A673 (cell line): ENCODE measurements around the gene CASKIN1. TPM values are rescaled to one million over a fixed set of nuclear protein-coding genes. Genes with fewer than 3 reads are reported as not detected.
"Not testable (repeated sequence)": the region's sequence is repeated elsewhere in the genome, so short reads cannot be mapped to it uniquely, and the experiment has no call there.

ENCODE experiments used
- BruUV-seq: library from RNA; stranded (reverse); fragments of 400-500 nt; replicated peaks from 2 replicates; lab custom pipeline; 2021; lab: Mats Ljungman, UMichigan
- CTCF ChIA-PET: fragments of 300-600 bp; sonication (Branson Sonifier 250); formaldehyde crosslinking; loops from one replicate; lab custom pipeline; 2022; ENCODE audit warnings: antibody characterized with exemption; lab: Charles Lee
- POLR2A ChIA-PET: fragments of 300-600 bp; sonication (Branson Sonifier 250); formaldehyde crosslinking; loops from one replicate; lab custom pipeline; 2022; ENCODE audit warnings: antibody characterized with exemption; ENCODE audit not compliant: low non-redundant PET; lab: Charles Lee
- DNase-seq: peaks from one replicate; pipeline ENCODE4 v3.0.0-alpha.2; 2015; ENCODE audit warnings: low spot score
- H3K27ac ChIP-seq: fragments of 200-600 bp; sonication (generic); 2 replicates; pipeline ENCODE4 v1.5.1; 2016; ENCODE audit warnings: mixed run types, low read depth, mild to moderate bottlenecking, mixed read lengths, antibody characterized with exemption, low read length; ENCODE audit not compliant: poor library complexity, severe bottlenecking
- H3K27me3 ChIP-seq: fragments of 200-600 bp; sonication (generic); replicated peaks from 2 replicates; pipeline ENCODE4 v1.6.1; 2017; ENCODE audit warnings: mixed run types, low read depth, mild to moderate bottlenecking, mixed read lengths, antibody characterized with exemption, low read length; ENCODE audit not compliant: insufficient read depth, poor library complexity
- H3K36me3 ChIP-seq: fragments of 200-600 bp; sonication (generic); 2 replicates; pipeline ENCODE4 v1.6.1; 2016; ENCODE audit warnings: mixed run types, mild to moderate bottlenecking, mixed read lengths, antibody characterized with exemption, low read length; ENCODE audit not compliant: insufficient read depth, poor library complexity, severe bottlenecking
- H3K4me1 ChIP-seq: fragments of 200-600 bp; sonication (generic); 2 replicates; pipeline ENCODE4 v1.6.1; 2017; ENCODE audit warnings: mixed run types, mild to moderate bottlenecking, mixed read lengths, antibody characterized with exemption, low read length; ENCODE audit not compliant: insufficient read depth, poor library complexity, severe bottlenecking
- H3K4me3 ChIP-seq: fragments of 200-600 bp; sonication (generic); 2 replicates; pipeline ENCODE4 v1.5.1; 2016; ENCODE audit warnings: low read depth, mixed run types, mild to moderate bottlenecking, mixed read lengths, low read length; ENCODE audit not compliant: poor library complexity, severe bottlenecking
- H3K9me3 ChIP-seq: fragments of 200-600 bp; sonication (generic); 2 replicates; pipeline ENCODE4 v1.6.1; 2016; ENCODE audit warnings: mixed run types, low read depth, mild to moderate bottlenecking, mixed read lengths, antibody characterized with exemption, low read length; ENCODE audit not compliant: poor library complexity, severe bottlenecking
- intact Hi-C: fragments of 100-400 bp; cut with micrococcal nuclease; formaldehyde crosslinking; loops from one replicate; pipeline ENCODE4 v1.10.0; 2022; ENCODE audit not compliant: unreplicated experiment
- microRNA-seq: library from miRNA; unstranded; fragments of <30 nt; microRNA quantifications from one replicate; pipeline ENCODE4 v1.2.0, GENCODE V29; 2021
- total RNA-seq: library from RNA; stranded (reverse); gene quantifications from 2 replicates; pipeline ENCODE4 v1.2.3, GENCODE V29; 2021

CASKIN1 gene
- total RNA-seq, 1 experiment from 2014 or later = 1.1 TPM

- H3K36me3 ChIP-seq, H3K4me3 ChIP-seq, BruUV-seq, DNase-seq, intact Hi-C loops, H3K9me3 ChIP-seq, POLR2A ChIA-PET, CTCF ChIA-PET, H3K27me3 ChIP-seq, H3K27ac ChIP-seq: not testable (repeated sequence)
- H3K4me1 ChIP-seq = peaks cover 22% of the 10 kb centered on the region
Measured at GRCh38 chr16:2129890-2130447, 66.4 kb downstream of the CASKIN1 start.

DNA sequence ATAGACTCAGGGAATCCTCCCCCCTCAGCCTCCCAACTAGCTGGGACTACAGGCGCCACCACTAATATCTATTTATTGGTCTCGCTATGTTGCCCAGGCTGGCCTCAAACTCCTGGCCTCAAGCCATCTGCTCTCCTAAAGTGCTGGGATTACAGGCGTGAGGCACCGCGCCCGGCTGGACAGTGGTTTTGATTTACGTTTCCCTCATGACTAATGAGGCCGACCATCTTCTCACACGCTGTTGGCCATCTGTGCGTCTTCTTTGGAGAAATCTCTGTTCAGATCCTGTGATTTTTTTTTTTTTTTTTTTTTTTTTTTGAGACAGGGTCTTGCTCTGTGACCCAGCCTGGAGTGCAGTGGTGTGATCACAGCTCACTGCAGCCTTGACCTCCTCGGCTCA is 67.2 kb downstream of the CASKIN1 start:
- POLR2A ChIA-PET, H3K27me3 ChIP-seq, BruUV-seq, H3K4me3 ChIP-seq, DNase-seq, CTCF ChIA-PET, H3K9me3 ChIP-seq, intact Hi-C loops, H3K36me3 ChIP-seq: not testable (repeated sequence)
- Histone ChIP-seq H3K4me1 (peaks cover 29% of the 10 kb centered on the region), H3K27ac (peak overlapping the region; percentile 82)

DNA sequence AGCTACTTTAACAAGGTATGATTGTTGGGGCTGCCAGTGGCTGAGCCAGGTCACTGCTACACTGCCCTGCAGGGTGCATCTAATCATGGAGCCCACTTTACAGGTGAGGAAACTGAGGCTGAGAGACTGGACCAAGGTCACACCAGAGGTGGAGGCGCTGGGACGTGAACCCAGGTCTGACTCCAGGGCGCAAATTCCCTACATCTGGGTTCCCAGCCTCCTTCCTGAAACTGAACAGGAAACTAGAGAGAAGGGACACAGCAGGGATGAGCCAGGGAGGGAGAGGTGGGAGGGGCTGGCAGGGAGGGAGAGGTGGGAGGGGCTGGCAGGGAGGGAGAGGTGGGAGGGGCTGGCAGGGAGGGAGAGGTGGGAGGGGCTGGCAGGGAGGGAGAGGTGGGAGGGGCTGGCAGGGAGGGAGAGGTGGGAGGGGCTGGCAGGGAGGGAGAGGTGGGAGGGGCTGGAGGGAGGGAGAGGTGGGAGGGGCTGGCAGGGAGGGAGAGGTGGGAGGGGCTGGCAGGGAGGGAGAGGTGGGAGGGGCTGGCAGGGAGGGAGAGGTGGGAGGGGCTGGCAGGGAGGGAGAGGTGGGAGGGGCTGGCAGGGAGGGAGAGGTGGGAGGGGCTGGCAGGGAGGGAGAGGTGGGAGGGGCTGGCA is 68.7 kb downstream of the CASKIN1 start:
- H3K9me3 ChIP-seq, CTCF ChIA-PET, BruUV-seq, POLR2A ChIA-PET, H3K27me3 ChIP-seq, H3K4me3 ChIP-seq, intact Hi-C loops, H3K36me3 ChIP-seq: not testable (repeated sequence)
- Histone ChIP-seq H3K27ac (peak overlapping the region; percentile 90), H3K4me1 (peaks cover 31% of the 10 kb centered on the region)
- DNase-seq = peak; percentile 76

Small RNA genes within 50 kb of the gene (microRNA-seq; reads per million reads assigned to microRNA genes)
- gene MIR3180-5 (not detected), gene MIR4516 (not detected)

Other genes starting within 250 kb of the CASKIN1 start
- not detected in 2 replicates for gene RPL3L, start 241.9 kb downstream of the CASKIN1 start, total RNA-seq
- gene NDUFB10, start 237.1 kb downstream of the CASKIN1 start, total RNA-seq = 178 and 210 TPM in 2 replicates
- 3,326 and 3,385 TPM in 2 replicates for gene RPS2, start 231.8 kb downstream of the CASKIN1 start, total RNA-seq
- not detected in 2 replicates for gene RNF151, start 229.7 kb downstream of the CASKIN1 start, total RNA-seq
- 58.4 and 64.1 TPM in 2 replicates for gene TBL3, start 224.6 kb downstream of the CASKIN1 start, total RNA-seq
- gene NOXO1, start 215.1 kb downstream of the CASKIN1 start, total RNA-seq = 0.90 and 1.2 TPM in 2 replicates
- 26.2 and 27.4 TPM in 2 replicates for gene GFER, start 212.4 kb downstream of the CASKIN1 start, total RNA-seq
- gene SYNGR3, start 206.6 kb downstream of the CASKIN1 start, total RNA-seq = 1.4 and 2.3 TPM in 2 replicates
- gene ZNF598, start 186.8 kb downstream of the CASKIN1 start, total RNA-seq = 68.0 and 75.8 TPM in 2 replicates
- 96.5 and 105 TPM in 2 replicates for gene NPW, start 176.8 kb downstream of the CASKIN1 start, total RNA-seq
- 19.5 and 26.4 TPM in 2 replicates for gene NHERF2, start 169.7 kb downstream of the CASKIN1 start, total RNA-seq
- gene NTHL1, start 148.8 kb downstream of the CASKIN1 start, total RNA-seq = 51.6 and 65.4 TPM in 2 replicates
- gene TSC2, start 148.6 kb downstream of the CASKIN1 start, total RNA-seq = 125 and 155 TPM in 2 replicates
- 121 and 141 TPM in 2 replicates for gene PKD1, start 60.7 kb downstream of the CASKIN1 start, total RNA-seq
- gene RAB26, start 48.0 kb downstream of the CASKIN1 start, total RNA-seq = 0.49 and 1.7 TPM in 2 replicates
- 96.7 and 97.4 TPM in 2 replicates for gene TRAF7, start 40.8 kb downstream of the CASKIN1 start, total RNA-seq
- 58.3 and 58.8 TPM in 2 replicates for gene MLST8, start 8.8 kb upstream of the CASKIN1 start, total RNA-seq
- gene BRICD5, start 14.3 kb upstream of the CASKIN1 start, total RNA-seq = 16.0 and 18.6 TPM in 2 replicates
- gene PGP, start 18.2 kb upstream of the CASKIN1 start, total RNA-seq = 26.5 TPM in 2 replicates
- gene E4F1, start 27.0 kb upstream of the CASKIN1 start, total RNA-seq = 36.0 and 41.6 TPM in 2 replicates
- 2.7 and 3.1 TPM in 2 replicates for gene DNASE1L2, start 39.8 kb upstream of the CASKIN1 start, total RNA-seq
- gene ECI1, start 55.0 kb upstream of the CASKIN1 start, total RNA-seq = 55.3 and 83.6 TPM in 2 replicates
- gene RNPS1, start 71.5 kb upstream of the CASKIN1 start, total RNA-seq = 345 and 365 TPM in 2 replicates
- 9.0 and 13.7 TPM in 2 replicates for gene ABCA3, start 144.1 kb upstream of the CASKIN1 start, total RNA-seq
- 71.7 and 76.1 TPM in 2 replicates for gene CCNF, start 232.8 kb upstream of the CASKIN1 start, total RNA-seq